ENCODE measurements around the gene SLAMF9. TPM values are rescaled to one million over a fixed set of nuclear protein-coding genes. Genes with fewer than 3 reads are reported as not detected.

Gene SLAMF9
- total and polyA plus RNA-seq, 2 of the 8 experiments (the other 6 are each of a cell fraction or from before 2014, with no cell fraction given) = not detected

DNA sequence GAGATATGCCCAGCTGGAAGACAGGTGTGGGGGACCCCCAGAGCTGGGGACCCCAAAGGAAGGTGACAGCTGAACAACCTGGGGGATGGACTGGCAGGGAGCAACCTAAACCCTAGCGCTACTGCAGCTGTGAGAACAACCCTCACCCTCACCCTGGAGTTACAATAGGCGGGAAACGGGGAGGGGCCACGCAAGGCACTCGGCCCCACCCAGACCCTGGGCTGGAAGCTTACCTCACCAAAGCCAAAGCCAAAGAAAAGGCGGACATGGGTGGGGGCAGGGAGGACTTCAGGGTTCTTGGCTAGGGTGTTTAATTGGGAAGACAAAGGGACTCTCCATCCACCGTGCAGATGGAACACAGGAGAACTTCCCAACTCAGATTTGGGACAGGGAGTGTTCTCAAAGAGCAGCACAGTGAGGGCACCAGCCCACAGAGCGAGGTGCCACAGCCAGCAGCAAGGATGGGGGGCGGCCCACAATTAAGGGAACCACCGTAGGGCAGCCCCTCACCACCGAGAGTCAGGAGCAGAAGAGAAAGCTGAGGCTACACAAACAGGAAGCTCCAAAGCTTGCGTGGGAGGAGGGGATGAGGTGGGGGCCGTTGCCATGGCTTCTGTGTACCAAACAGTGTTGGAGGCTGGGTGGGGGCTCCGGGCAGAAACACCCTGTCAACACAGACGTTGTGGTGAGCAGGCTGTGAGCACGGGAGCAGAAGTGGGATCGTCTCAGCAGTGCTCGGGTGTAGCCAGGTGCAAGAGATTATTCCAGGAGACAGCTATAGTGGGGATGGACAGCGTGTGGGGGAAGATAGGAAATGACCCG is 30.6 kb downstream of the SLAMF9 start:
- Histone ChIP-seq H3K14ac (ENCODE audit: insufficient read length) (no peak overlapping the region), H3K18ac (ENCODE audit: extremely low read depth, low read length) (peak overlapping the region; percentile 19; the same call in 1 of the 2 replicates), H3K27me3 (replicated peaks in 1 of 4; ENCODE audit: control insufficient read depth in 3 of 4, extremely low read depth in 1 of 4, insufficient read depth in 3 of 4, low read length in 3 of 4) (peaks cover 0 to 17% (median 8%) of the 10 kb centered on the region in 4 experiments; a peak in 5 of 7 replicates), H3K9me3 (ENCODE audit: insufficient read depth in 2 of 2, low read depth in 1 of 2, low read length in 1 of 2) (no peaks in the 10 kb centered on the region), H2BK5ac (ENCODE audit: low read depth, low read length) (peak overlapping the region; percentile 41), H2BK12ac (ENCODE audit: low read depth, low read length) (peak overlapping the region; percentile 72; the same call in 1 of the 2 replicates), H3K79me2 (ENCODE audit: control insufficient read depth in 1 of 2, insufficient read depth in 2 of 2, low read length in 2 of 2) (peaks cover 0 to 12% of the 10 kb centered on the region in 2 experiments; a peak in 2 of 4 replicates), H3K4me2 (ENCODE audit: insufficient read depth in 1 of 2, low read depth in 2 of 2, low read length in 2 of 2) (peak overlapping the region; percentile 79 to 92), H3K23ac (ENCODE audit: insufficient read length) (no peak overlapping the region), H2BK20ac (ENCODE audit: low read length) (0 out of 2 replicates have a peak overlapping the region, but pooled peaks have one; percentile 6), H4K20me1 (replicated peaks in 1 of 2; ENCODE audit: control insufficient read depth in 1 of 2, insufficient read depth in 2 of 2, low read length in 2 of 2) (peaks cover 0 to 3% of the 10 kb centered on the region in 2 experiments), H3K79me1 (ENCODE audit: low read depth, low read length) (peaks cover 3% of the 10 kb centered on the region), H4K8ac (ENCODE audit: extremely low read depth, insufficient read depth, low read length) (peak overlapping the region; percentile 73), H3K4me3 (ENCODE audit: extremely low read depth in 1 of 4, insufficient read depth in 2 of 4, low read depth in 3 of 4, low read length in 4 of 4) (peak overlapping the region in 1 of 4 experiments; percentile 63; a peak in 3 of 8 replicates), H2AFZ (ENCODE audit: low read length) (no peak overlapping the region), H2BK15ac (ENCODE audit: low read length) (peak overlapping the region; percentile 53; the same call in 1 of the 2 replicates), H3K23me2 (ENCODE audit: low read depth, low read length) (peaks cover 17% of the 10 kb centered on the region; the same call in 1 of the 2 replicates), H4K91ac (replicated peaks; ENCODE audit: insufficient read length, low read length) (no peak overlapping the region), H3K56ac (replicated peaks; ENCODE audit: insufficient read length, low read depth, low read length) (no peak overlapping the region), H3K9ac (replicated peaks in 1 of 4; ENCODE audit: extremely low read depth in 1 of 4, low read depth in 3 of 4, low read length in 3 of 4) (no peak overlapping the region; a peak in 1 of 7 replicates), H3K27ac (ENCODE audit: low read depth, low read length) (no peak overlapping the region), H3K36me3 (ENCODE audit: control insufficient read depth in 2 of 4, insufficient read depth in 4 of 4, low read length in 3 of 4) (peaks cover 0 to 12% (median 8%) of the 10 kb centered on the region in 4 experiments; a peak in 5 of 8 replicates), H3K4me1 (replicated peaks in 1 of 4; ENCODE audit: control insufficient read depth in 3 of 4, insufficient read depth in 4 of 4, low read length in 3 of 4) (peaks cover 5 to 21% (median 16%) of the 10 kb centered on the region in 4 experiments), H2AK5ac (ENCODE audit: low read depth, low read length) (peak overlapping the region; percentile 59; the same call in 1 of the 2 replicates), H2BK120ac (replicated peaks; ENCODE audit: low read depth, low read length) (no peak overlapping the region), H4K5ac (ENCODE audit: insufficient read length, low read depth, low read length) (no peak overlapping the region), H3K4ac (replicated peaks; ENCODE audit: insufficient read length, low read depth, low read length) (peak overlapping the region; percentile 70)
- DNase-seq (ENCODE audit: low read depth in 1 of 2, low spot score in 2 of 2) = peak; percentile 60 to 61
- FAIRE-seq = no peak
- TF ChIP-seq HDAC2 (IDR thresholded peaks at IDR 0.05; ENCODE audit: borderline replicate concordance in 1 of 2, low read depth in 2 of 2, low read length in 2 of 2) (0 out of 4 replicates have a peak, but pooled peaks of 1 of the 2 experiments have one; percentile 7), GABPA (IDR thresholded peaks at IDR 0.05; ENCODE audit: borderline replicate concordance, insufficient read depth, low read length) (no peak), POLR2AphosphoS5 (IDR thresholded peaks at IDR 0.05; ENCODE audit: low read depth, low read length) (peak; percentile 35; the same call in 1 of the 2 replicates), EGR1 (IDR thresholded peaks at IDR 0.05; ENCODE audit: borderline replicate concordance, low read depth, low read length) (no peak)
- TF ChIP-seq, protein P1, sequence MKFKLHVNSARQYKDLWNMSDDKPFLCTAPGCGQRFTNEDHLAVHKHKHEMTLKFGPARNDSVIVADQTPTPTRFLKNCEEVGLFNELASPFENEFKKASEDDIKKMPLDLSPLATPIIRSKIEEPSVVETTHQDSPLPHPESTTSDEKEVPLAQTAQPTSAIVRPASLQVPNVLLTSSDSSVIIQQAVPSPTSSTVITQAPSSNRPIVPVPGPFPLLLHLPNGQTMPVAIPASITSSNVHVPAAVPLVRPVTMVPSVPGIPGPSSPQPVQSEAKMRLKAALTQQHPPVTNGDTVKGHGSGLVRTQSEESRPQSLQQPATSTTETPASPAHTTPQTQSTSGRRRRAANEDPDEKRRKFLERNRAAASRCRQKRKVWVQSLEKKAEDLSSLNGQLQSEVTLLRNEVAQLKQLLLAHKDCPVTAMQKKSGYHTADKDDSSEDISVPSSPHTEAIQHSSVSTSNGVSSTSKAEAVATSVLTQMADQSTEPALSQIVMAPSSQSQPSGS (IDR thresholded peaks at IDR 0.05; ENCODE audit: low read length) = 0 out of 2 replicates have a peak, but pooled peaks have one; percentile 19
- TF ChIP-seq, protein P2, sequence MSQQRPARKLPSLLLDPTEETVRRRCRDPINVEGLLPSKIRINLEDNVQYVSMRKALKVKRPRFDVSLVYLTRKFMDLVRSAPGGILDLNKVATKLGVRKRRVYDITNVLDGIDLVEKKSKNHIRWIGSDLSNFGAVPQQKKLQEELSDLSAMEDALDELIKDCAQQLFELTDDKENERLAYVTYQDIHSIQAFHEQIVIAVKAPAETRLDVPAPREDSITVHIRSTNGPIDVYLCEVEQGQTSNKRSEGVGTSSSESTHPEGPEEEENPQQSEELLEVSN (IDR thresholded peaks at IDR 0.05) = 0 out of 2 replicates have a peak, but pooled peaks have one; percentile 35
- ChIA-PET POLR2A (ENCODE audit: partially characterized antibody) (interaction anchor here (1.0 to 3.7 kb wide), 9 partner anchors 9 to 35 kb away, joined by 3 to 14 read pairs (median 4); partner anchors contain the start of genes CFAP45 and IGSF9), CTCF (ENCODE audit: partially characterized antibody) (interaction anchor here (0.8 to 7.3 kb wide), 13 partner anchors 8 to 718 kb away, joined by 3 to 53 read pairs (median 6); partner anchors contain the start of gene IGSF9)
- 59% methylated on average over 20 of the region's 20 CpGs; no CpG with 5 or more reads in 1 of the 2 experiments for WGBS, 2 experiments (ENCODE audit: extremely low coverage in 1 of 2, insufficient coverage in 1 of 2, insufficient read length in 1 of 2, insufficient replicate concordance in 2 of 2, low coverage in 1 of 2, low lambda C conversion rate in 2 of 2, missing lambda C conversion rate in 1 of 2)

Measured in H1 (cell line).